Measurements from ENCODE around the gene ADRA2B.
"Not testable (repeated sequence)": the region's sequence is repeated elsewhere in the genome, so short reads cannot be mapped to it uniquely, and the experiment has no call there.

ADRA2B gene

GRCh38 chr2:96116424-96116878 lies at the start of gene ADRA2B:
Gene ADRA2B, minus strand, starts transcription at chr2:96116571. Its CDS starts 422 bp downstream, at chr2:96116149.
- DNase-seq (ENCODE audit: low spot score) = peak; percentile 32

- DNase-seq (ENCODE audit: low spot score) = peak; percentile 83
These were observed 48.3 kb upstream of the ADRA2B start for GRCh38 chr2:96164459-96165184.

- DNase-seq (ENCODE audit: low spot score) = no peak
These were observed 47.5 kb upstream of the ADRA2B start for GRCh38 chr2:96163768-96164429.

- no peak for DNase-seq (ENCODE audit: low spot score)
These were observed 47.0 kb upstream of the ADRA2B start for GRCh38 chr2:96163415-96163767.

GRCh38 chr2:96161898-96162297 lies 45.5 kb upstream of the ADRA2B start:
- no peak for DNase-seq (ENCODE audit: low spot score)

GRCh38 chr2:96160366-96160765 lies 44.0 kb upstream of the ADRA2B start:
- not testable (repeated sequence) for DNase-seq (ENCODE audit: low spot score)

GRCh38 chr2:96159084-96159830 lies 42.9 kb upstream of the ADRA2B start:
- no peak for DNase-seq (ENCODE audit: low spot score)

- DNase-seq (ENCODE audit: low spot score) = no peak
These were observed 42.2 kb upstream of the ADRA2B start for GRCh38 chr2:96158554-96158940.

GRCh38 chr2:96157649-96158553 lies 41.5 kb upstream of the ADRA2B start:
- no peak for DNase-seq (ENCODE audit: low spot score)

GRCh38 chr2:96156926-96157648 lies 40.7 kb upstream of the ADRA2B start:
- no peak for DNase-seq (ENCODE audit: low spot score)

GRCh38 chr2:96156011-96156820 lies 39.8 kb upstream of the ADRA2B start:
- no peak for DNase-seq (ENCODE audit: low spot score)

- no peak for DNase-seq (ENCODE audit: low spot score)
These were observed 38.4 kb upstream of the ADRA2B start for GRCh38 chr2:96154506-96155380.

GRCh38 chr2:96153991-96154431 lies 37.6 kb upstream of the ADRA2B start:
- no peak for DNase-seq (ENCODE audit: low spot score)

- DNase-seq (ENCODE audit: low spot score) = no peak
These were observed 36.9 kb upstream of the ADRA2B start for GRCh38 chr2:96153291-96153713.

- DNase-seq (ENCODE audit: low spot score) = no peak
These were observed 36.2 kb upstream of the ADRA2B start for GRCh38 chr2:96152304-96153161.

- no peak for DNase-seq (ENCODE audit: low spot score)
These were observed 35.4 kb upstream of the ADRA2B start for GRCh38 chr2:96151595-96152303.

GRCh38 chr2:96150791-96151594 lies 34.6 kb upstream of the ADRA2B start:
- no peak for DNase-seq (ENCODE audit: low spot score)
